IPS-20b (cell line): ENCODE data around the gene PLCD3.
A peak's percentile ranks its signal among the peaks of the same experiment; 100 is the strongest.

Experiments
- H3K27ac ChIP-seq: one replicate; pipeline ENCODE4 v1.5.1; 2013; ENCODE audit warnings: low read length
- H3K27me3 ChIP-seq: 2 replicates; pipeline ENCODE4 v1.6.1; 2013; ENCODE audit warnings: mild to moderate bottlenecking, low read length, inconsistent platforms; ENCODE audit not compliant: insufficient read depth
- H3K36me3 ChIP-seq: 2 replicates; pipeline ENCODE4 v1.6.1; 2013; ENCODE audit warnings: low read depth, mild to moderate bottlenecking, inconsistent platforms, low read length, moderate library complexity; ENCODE audit not compliant: insufficient read depth
- H3K4me1 ChIP-seq: 2 replicates; pipeline ENCODE4 v1.6.1; 2013; ENCODE audit warnings: mild to moderate bottlenecking, control low read depth, inconsistent platforms, low read length, moderate library complexity; ENCODE audit not compliant: insufficient read depth
- H3K4me3 ChIP-seq: 2 replicates; pipeline ENCODE4 v1.5.1; 2013; ENCODE audit warnings: mild to moderate bottlenecking, low read length, inconsistent platforms
- H3K9ac ChIP-seq: 2 replicates; pipeline ENCODE4 v1.6.1; 2013; ENCODE audit warnings: low read depth, mild to moderate bottlenecking, inconsistent platforms, low read length, moderate library complexity
- H3K9me3 ChIP-seq: 2 replicates; pipeline ENCODE4 v1.6.1; 2013; ENCODE audit warnings: mild to moderate bottlenecking, low read depth, low read length, inconsistent platforms; ENCODE audit not compliant: insufficient read depth

Gene PLCD3

GRCh38 chr17:45090711-45091110 is 41.6 kb downstream of the PLCD3 start:
- Histone ChIP-seq H3K4me1 (peaks cover 4% of the 10 kb centered on the region), H3K36me3 (peaks cover 89% of the 10 kb centered on the region), H3K27ac (no peak overlapping the region), H3K27me3 (no peaks in the 10 kb centered on the region), H3K9me3 (no peaks in the 10 kb centered on the region), H3K9ac (peak overlapping the region; percentile 17; the same call in 1 of the 2 replicates), H3K4me3 (peak overlapping the region; percentile 19; the same call in 1 of the 2 replicates)

GRCh38 chr17:45088741-45089140 is 43.6 kb downstream of the PLCD3 start:
- H3K9me3 ChIP-seq: no peaks in the 10 kb centered on the region
- H3K27me3 ChIP-seq: no peaks in the 10 kb centered on the region
- H3K36me3 ChIP-seq: peaks cover 93% of the 10 kb centered on the region
- no peak overlapping the region for H3K27ac ChIP-seq
- peaks cover 4% of the 10 kb centered on the region for H3K4me1 ChIP-seq
- no peak overlapping the region for H3K9ac ChIP-seq
- H3K4me3 ChIP-seq: no peak overlapping the region

GRCh38 chr17:45087978-45088377 is 44.3 kb downstream of the PLCD3 start:
- Histone ChIP-seq H3K27me3 (no peaks in the 10 kb centered on the region), H3K4me3 (no peak overlapping the region), H3K4me1 (peaks cover 4% of the 10 kb centered on the region), H3K9ac (no peak overlapping the region), H3K27ac (no peak overlapping the region), H3K9me3 (no peaks in the 10 kb centered on the region), H3K36me3 (peaks cover 91% of the 10 kb centered on the region)

GRCh38 chr17:45087504-45087975 is 44.8 kb downstream of the PLCD3 start:
- Histone ChIP-seq H3K4me3 (no peak overlapping the region), H3K36me3 (peaks cover 90% of the 10 kb centered on the region), H3K27ac (no peak overlapping the region), H3K27me3 (no peaks in the 10 kb centered on the region), H3K9ac (no peak overlapping the region), H3K9me3 (no peaks in the 10 kb centered on the region), H3K4me1 (peaks cover 4% of the 10 kb centered on the region)

GRCh38 chr17:45086865-45087503 is 45.3 kb downstream of the PLCD3 start:
- peaks cover 4% of the 10 kb centered on the region for H3K4me1 ChIP-seq
- no peaks in the 10 kb centered on the region for H3K27me3 ChIP-seq
- H3K9ac ChIP-seq: no peak overlapping the region
- H3K36me3 ChIP-seq: peaks cover 90% of the 10 kb centered on the region
- H3K27ac ChIP-seq: no peak overlapping the region
- H3K4me3 ChIP-seq: no peak overlapping the region
- no peaks in the 10 kb centered on the region for H3K9me3 ChIP-seq

- peaks cover 4% of the 10 kb centered on the region for H3K4me1 ChIP-seq
- H3K27ac ChIP-seq: no peak overlapping the region
- H3K9me3 ChIP-seq: no peaks in the 10 kb centered on the region
- no peak overlapping the region for H3K9ac ChIP-seq
- no peaks in the 10 kb centered on the region for H3K27me3 ChIP-seq
- H3K36me3 ChIP-seq: peaks cover 90% of the 10 kb centered on the region
- no peak overlapping the region for H3K4me3 ChIP-seq
These were observed 45.9 kb downstream of the PLCD3 start for GRCh38 chr17:45086391-45086790.

- Histone ChIP-seq H3K36me3 (peaks cover 55% of the 10 kb centered on the region), H3K4me1 (peaks cover 2% of the 10 kb centered on the region; the same call in 1 of the 2 replicates), H3K9me3 (no peaks in the 10 kb centered on the region), H3K27ac (no peak overlapping the region), H3K4me3 (no peak overlapping the region), H3K9ac (no peak overlapping the region), H3K27me3 (no peaks in the 10 kb centered on the region)
These were observed 51.1 kb downstream of the PLCD3 start for GRCh38 chr17:45081047-45081703.

- Histone ChIP-seq H3K27ac (no peak overlapping the region), H3K9me3 (no peaks in the 10 kb centered on the region), H3K4me1 (peaks cover 2% of the 10 kb centered on the region; the same call in 1 of the 2 replicates), H3K9ac (no peak overlapping the region), H3K4me3 (no peak overlapping the region), H3K27me3 (no peaks in the 10 kb centered on the region), H3K36me3 (peaks cover 54% of the 10 kb centered on the region)
These were observed 54.7 kb downstream of the PLCD3 start for GRCh38 chr17:45077643-45078042.

- no peaks in the 10 kb centered on the region for H3K27me3 ChIP-seq
- peaks cover 51% of the 10 kb centered on the region for H3K36me3 ChIP-seq
- no peaks in the 10 kb centered on the region for H3K4me1 ChIP-seq
- H3K9ac ChIP-seq: no peak overlapping the region
- no peak overlapping the region for H3K27ac ChIP-seq
- no peaks in the 10 kb centered on the region for H3K9me3 ChIP-seq
- H3K4me3 ChIP-seq: no peak overlapping the region
These were observed 58.8 kb downstream of the PLCD3 start for GRCh38 chr17:45073414-45074070.

GRCh38 chr17:45070809-45071208 is 61.5 kb downstream of the PLCD3 start:
- Histone ChIP-seq H3K9ac (no peak overlapping the region), H3K27ac (no peak overlapping the region), H3K27me3 (no peaks in the 10 kb centered on the region), H3K36me3 (peaks cover 59% of the 10 kb centered on the region), H3K9me3 (no peaks in the 10 kb centered on the region), H3K4me1 (no peaks in the 10 kb centered on the region), H3K4me3 (no peak overlapping the region)

GRCh38 chr17:45070001-45070400 is 62.3 kb downstream of the PLCD3 start:
- H3K36me3 ChIP-seq: peaks cover 55% of the 10 kb centered on the region
- no peaks in the 10 kb centered on the region for H3K4me1 ChIP-seq
- H3K27me3 ChIP-seq: no peaks in the 10 kb centered on the region
- H3K9ac ChIP-seq: no peak overlapping the region
- no peak overlapping the region for H3K27ac ChIP-seq
- no peak overlapping the region for H3K4me3 ChIP-seq
- no peaks in the 10 kb centered on the region for H3K9me3 ChIP-seq

GRCh38 chr17:45067637-45068036 is 64.7 kb downstream of the PLCD3 start:
- no peaks in the 10 kb centered on the region; the same call in 1 of the 2 replicates for H3K9me3 ChIP-seq
- H3K4me3 ChIP-seq: no peak overlapping the region
- no peak overlapping the region for H3K27ac ChIP-seq
- no peaks in the 10 kb centered on the region for H3K4me1 ChIP-seq
- no peak overlapping the region for H3K9ac ChIP-seq
- peaks cover 38% of the 10 kb centered on the region for H3K36me3 ChIP-seq
- H3K27me3 ChIP-seq: no peaks in the 10 kb centered on the region
